ENCODE data around the gene SLC39A9. TPM values are rescaled to one million over a fixed set of nuclear protein-coding genes. Genes with fewer than 3 reads are reported as not detected.

Gene SLC39A9
- total and polyA plus RNA-seq, 2 of the 13 experiments (the other 11 are each of a cell fraction or from before 2014, with no cell fraction given) = 46.6 to 69.5 TPM

DNA sequence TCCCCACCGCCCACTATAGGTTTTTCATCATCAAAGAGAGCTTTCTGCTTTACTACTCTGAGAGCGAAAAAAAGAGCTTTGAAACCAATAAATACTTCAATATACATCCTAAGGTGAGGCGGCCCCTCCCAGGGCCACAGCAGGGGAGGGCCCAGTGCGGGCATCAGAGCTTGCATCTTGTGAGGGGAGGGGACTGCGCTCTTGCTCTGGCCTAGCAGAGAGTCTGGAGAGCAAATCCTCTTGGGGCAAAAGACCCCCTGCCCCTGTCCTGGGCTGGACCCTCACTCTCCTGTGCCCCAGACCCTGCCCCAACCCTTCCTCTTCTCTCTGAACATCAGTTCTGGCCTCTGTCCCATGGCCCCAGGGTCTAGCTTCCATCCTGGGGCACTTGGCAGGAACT is 101.6 kb downstream of the SLC39A9 start:
- ChIA-PET POLR2A (no interaction called here), CTCF (ENCODE audit: low intra/inter-chr PET ratio, low total read pairs) (no interaction called here)
- Histone ChIP-seq H3K4me2 (ENCODE audit: low read depth, low read length) (no peak overlapping the region), H3K79me2 (ENCODE audit: insufficient read depth, low read length) (no peaks in the 10 kb centered on the region), H2AFZ (ENCODE audit: low read length) (no peak overlapping the region), H3K27ac (ENCODE audit: extremely low read length, insufficient read depth, low read length) (no peak overlapping the region), H4K20me1 (ENCODE audit: insufficient read depth, low read length) (no peaks in the 10 kb centered on the region), H3K27me3 (ENCODE audit: control insufficient read depth in 1 of 2, insufficient read depth in 2 of 2, low read length in 2 of 2) (peaks cover 0 to 3% of the 10 kb centered on the region in 2 experiments; a peak in 3 of 5 replicates), H3K36me3 (replicated peaks in 1 of 2; ENCODE audit: control insufficient read depth in 1 of 2, insufficient read depth in 2 of 2, low read length in 2 of 2) (no peaks in the 10 kb centered on the region), H3K4me3 (replicated peaks in 1 of 3; ENCODE audit: insufficient read depth in 1 of 3, low read depth in 2 of 3, low read length in 3 of 3) (no peak overlapping the region), H3K4me1 (ENCODE audit: insufficient read depth, low read length) (no peaks in the 10 kb centered on the region), H3K9ac (ENCODE audit: insufficient read depth, low read depth, low read length) (no peak overlapping the region), H3K9me3 (ENCODE audit: low read length) (no peaks in the 10 kb centered on the region)
- no peak for TF ChIP-seq HNRNPH1 (optimal IDR thresholded peaks at IDR 0.05; ENCODE audit: low read depth, low read length)
- intact Hi-C loops (cut with micrococcal nuclease; ENCODE audit: unreplicated experiment) = no loop called here
- no TSS peak for BruUV-seq (replicated peaks)
- ATAC-seq = no peak
- in situ Hi-C loops (cut with HindIII; ENCODE audit: extremely low pct_ligation_motif_present, low pct_unique_long_range_greater_than_20kb) = no loop called here
- DNase-seq (ENCODE audit: low spot score) = no peak
- 38% methylated on average over 5 of the region's 5 CpGs for WGBS (ENCODE audit: low lambda C conversion rate)
- FAIRE-seq = no peak

DNA sequence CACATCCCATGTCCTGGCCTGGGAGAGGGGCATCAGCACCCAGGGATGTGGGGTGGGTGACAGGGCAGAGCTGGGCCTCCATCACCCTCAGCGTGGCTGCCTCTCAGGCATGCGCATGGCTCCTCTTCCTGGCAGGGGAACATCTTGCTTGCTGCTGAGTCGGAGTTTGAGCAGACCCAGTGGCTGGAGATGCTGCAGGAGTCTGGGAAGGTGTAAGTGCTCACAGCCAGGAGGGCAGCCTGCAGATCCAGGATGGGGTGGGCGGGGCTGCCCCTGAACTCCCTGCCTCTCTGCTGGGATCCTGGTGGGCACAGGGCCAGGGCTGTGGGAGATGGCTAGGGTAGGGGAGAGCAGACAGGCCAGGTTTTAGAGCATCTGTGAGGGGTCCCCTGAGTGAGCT is 102.2 kb downstream of the SLC39A9 start:
- WGBS (ENCODE audit: low lambda C conversion rate) = 0% methylated on average over 1 of the region's 4 CpGs
- no peak overlapping the region for H3K27ac ChIP-seq (ENCODE audit: extremely low read length, insufficient read depth, low read length)
- peaks cover 0 to 3% of the 10 kb centered on the region in 2 experiments; a peak in 3 of 5 replicates for H3K27me3 ChIP-seq (ENCODE audit: control insufficient read depth in 1 of 2, insufficient read depth in 2 of 2, low read length in 2 of 2)
- no peak overlapping the region for H3K9ac ChIP-seq (ENCODE audit: insufficient read depth, low read depth, low read length)
- H2AFZ ChIP-seq (ENCODE audit: low read length) = no peak overlapping the region
- ChIA-PET POLR2A (no interaction called here), CTCF (ENCODE audit: low intra/inter-chr PET ratio, low total read pairs) (no interaction called here)
- FAIRE-seq = no peak
- no peak for DNase-seq (ENCODE audit: low spot score)
- no peaks in the 10 kb centered on the region for H3K79me2 ChIP-seq (ENCODE audit: insufficient read depth, low read length)
- H3K36me3 ChIP-seq (replicated peaks in 1 of 2; ENCODE audit: control insufficient read depth in 1 of 2, insufficient read depth in 2 of 2, low read length in 2 of 2) = no peaks in the 10 kb centered on the region
- no peak for ATAC-seq
- H3K9me3 ChIP-seq (ENCODE audit: low read length) = no peaks in the 10 kb centered on the region
- BruUV-seq (replicated peaks) = no TSS peak
- no peak overlapping the region for H3K4me2 ChIP-seq (ENCODE audit: low read depth, low read length)
- TF ChIP-seq RBM39 (IDR thresholded peaks at IDR 0.05; ENCODE audit: low read depth, low read length, poor library complexity, severe bottlenecking) = no peak
- TF ChIP-seq ZSCAN29 (CRISPR knock-in tag; conservative IDR thresholded peaks at IDR 0.05) = no peak
- TF ChIP-seq, protein P1, sequence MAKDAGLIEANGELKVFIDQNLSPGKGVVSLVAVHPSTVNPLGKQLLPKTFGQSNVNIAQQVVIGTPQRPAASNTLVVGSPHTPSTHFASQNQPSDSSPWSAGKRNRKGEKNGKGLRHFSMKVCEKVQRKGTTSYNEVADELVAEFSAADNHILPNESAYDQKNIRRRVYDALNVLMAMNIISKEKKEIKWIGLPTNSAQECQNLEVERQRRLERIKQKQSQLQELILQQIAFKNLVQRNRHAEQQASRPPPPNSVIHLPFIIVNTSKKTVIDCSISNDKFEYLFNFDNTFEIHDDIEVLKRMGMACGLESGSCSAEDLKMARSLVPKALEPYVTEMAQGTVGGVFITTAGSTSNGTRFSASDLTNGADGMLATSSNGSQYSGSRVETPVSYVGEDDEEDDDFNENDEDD (CRISPR knock-in tag; IDR thresholded peaks at IDR 0.05; ENCODE audit: borderline replicate concordance) = no peak
- no peak for TF ChIP-seq FOXK1 (CRISPR knock-in tag; IDR thresholded peaks at IDR 0.05; ENCODE audit: borderline replicate concordance, low read depth)
- no peak for TF ChIP-seq CREB1 (IDR thresholded peaks at IDR 0.05)
- TF ChIP-seq CREB1 (CRISPR knock-in tag; IDR thresholded peaks at IDR 0.05) = no peak
- TF ChIP-seq SMAD1 (CRISPR knock-in tag; IDR thresholded peaks at IDR 0.05; ENCODE audit: borderline replicate concordance, low read depth) = no peak
- in situ Hi-C loops (cut with HindIII; ENCODE audit: extremely low pct_ligation_motif_present, low pct_unique_long_range_greater_than_20kb) = no loop called here
- no peaks in the 10 kb centered on the region for H4K20me1 ChIP-seq (ENCODE audit: insufficient read depth, low read length)
- intact Hi-C loops (cut with micrococcal nuclease; ENCODE audit: unreplicated experiment) = no loop called here
- H3K4me3 ChIP-seq (replicated peaks in 1 of 3; ENCODE audit: insufficient read depth in 1 of 3, low read depth in 2 of 3, low read length in 3 of 3) = no peak overlapping the region
- peaks cover 5% of the 10 kb centered on the region for H3K4me1 ChIP-seq (ENCODE audit: insufficient read depth, low read length)

Measured in HepG2 (cell line).